Upper lobe of left lung (tissue), 4 donors: Measurements from ENCODE around the gene ZNF654.

Source experiments
- CTCF ChIP-seq, 6 experiments: fragments of 450-650 bp in 4 of 6; fragments of 200-600 bp in 2 of 6; sonication (generic) in 2 of 6; IDR thresholded peaks; one replicate each; pipeline ENCODE4 v1.5.1; 2016 to 2019; ENCODE audit warnings: antibody characterized with exemption in 6 of 6
- POLR2AphosphoS5 ChIP-seq, 2 donors: sonication (generic); formaldehyde crosslinking; IDR thresholded peaks; one replicate each; pipeline ENCODE4 v1.5.1; 2017; ENCODE audit warnings: antibody characterized with exemption in 2 of 2

DNA sequence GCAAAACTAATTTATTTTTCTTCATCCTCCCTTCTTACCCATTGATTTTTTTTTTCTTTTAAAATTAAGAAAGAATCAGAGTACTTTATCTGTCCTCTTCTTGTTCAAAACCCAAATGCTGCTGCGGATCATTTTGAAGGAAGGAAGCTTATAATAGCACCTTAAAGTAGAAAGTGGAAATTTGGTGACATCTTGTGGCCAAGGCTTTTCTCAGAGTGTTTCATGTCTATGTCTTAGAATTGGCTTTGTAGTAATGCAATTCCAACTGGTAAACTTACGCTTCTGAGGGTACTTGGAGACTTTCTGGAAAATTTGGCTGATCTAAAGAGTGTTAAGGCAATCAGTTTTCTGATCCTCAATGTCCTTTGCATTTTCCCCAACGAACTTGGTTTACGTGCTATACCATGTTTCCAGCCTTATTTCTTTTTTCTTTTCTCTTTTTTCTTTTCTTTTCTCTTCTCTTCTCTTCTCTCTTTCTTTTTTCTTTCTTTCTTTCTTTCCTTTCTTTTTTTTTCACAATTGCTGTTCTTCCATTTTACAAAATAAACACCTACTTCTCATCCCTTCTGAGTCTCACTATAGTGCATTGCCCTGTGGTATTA lies 121.4 kb downstream of the ZNF654 start:
- no peak for TF ChIP-seq CTCF (IDR thresholded peaks at IDR 0.05)
- TF ChIP-seq POLR2AphosphoS5 (IDR thresholded peaks at IDR 0.05): no peak
